OCI-LY7 (cell line): Measurements from ENCODE around the gene UBE2S.

Source experiments
- EZH2phosphoT487 ChIP-seq: fragments of 200-600 bp; sonication (generic); IDR thresholded peaks from 2 replicates; pipeline ENCODE4 v1.6.1; 2018; ENCODE audit warnings: low read depth, borderline replicate concordance, mild to moderate bottlenecking, mixed run types, antibody characterized with exemption, low read length, moderate library complexity, mixed read lengths
- TF ChIP-seq, protein P1 (sequence below): fragments of 200-600 bp; sonication (generic); conservative IDR thresholded peaks from 2 replicates; pipeline ENCODE4 v1.5.1; 2014; ENCODE audit warnings: mild to moderate bottlenecking, antibody characterized with exemption, low read length, moderate library complexity, mixed read lengths

DNA sequence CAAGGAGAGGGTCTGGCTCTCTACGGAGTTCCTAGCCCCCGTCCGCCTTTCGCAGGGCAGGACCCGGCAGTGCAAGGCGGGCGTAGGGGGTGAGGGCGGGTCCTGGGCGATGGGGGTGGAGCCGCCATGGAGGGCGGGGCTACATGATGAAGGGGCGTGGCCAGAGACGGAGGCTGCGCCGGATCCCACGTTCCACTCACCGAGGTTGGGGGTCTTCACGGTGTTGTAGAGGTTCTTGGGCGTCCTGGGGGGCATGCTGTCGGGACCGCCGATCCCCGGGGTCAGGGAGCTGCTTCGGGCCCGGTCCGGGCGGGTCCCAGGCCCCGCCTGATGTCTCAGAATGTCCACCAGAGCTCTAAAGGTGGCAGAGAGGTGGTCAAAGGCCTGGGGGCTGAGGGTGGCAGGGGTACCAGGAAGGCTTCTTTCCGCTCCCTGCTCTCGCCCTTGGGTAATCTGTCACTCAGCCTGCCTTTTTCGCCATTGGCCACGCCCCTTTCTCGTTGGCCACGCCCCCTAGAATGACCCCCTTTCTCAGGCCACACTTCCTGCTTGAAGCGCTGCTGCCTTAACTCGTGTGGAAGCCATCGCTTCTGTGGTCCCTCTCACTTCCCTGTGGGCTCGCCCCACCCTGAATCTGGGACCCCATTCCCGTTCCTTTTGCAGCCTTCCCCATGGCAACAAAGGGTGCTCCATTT lies 33.0 kb upstream of the UBE2S start:
- TF ChIP-seq, protein P1, sequence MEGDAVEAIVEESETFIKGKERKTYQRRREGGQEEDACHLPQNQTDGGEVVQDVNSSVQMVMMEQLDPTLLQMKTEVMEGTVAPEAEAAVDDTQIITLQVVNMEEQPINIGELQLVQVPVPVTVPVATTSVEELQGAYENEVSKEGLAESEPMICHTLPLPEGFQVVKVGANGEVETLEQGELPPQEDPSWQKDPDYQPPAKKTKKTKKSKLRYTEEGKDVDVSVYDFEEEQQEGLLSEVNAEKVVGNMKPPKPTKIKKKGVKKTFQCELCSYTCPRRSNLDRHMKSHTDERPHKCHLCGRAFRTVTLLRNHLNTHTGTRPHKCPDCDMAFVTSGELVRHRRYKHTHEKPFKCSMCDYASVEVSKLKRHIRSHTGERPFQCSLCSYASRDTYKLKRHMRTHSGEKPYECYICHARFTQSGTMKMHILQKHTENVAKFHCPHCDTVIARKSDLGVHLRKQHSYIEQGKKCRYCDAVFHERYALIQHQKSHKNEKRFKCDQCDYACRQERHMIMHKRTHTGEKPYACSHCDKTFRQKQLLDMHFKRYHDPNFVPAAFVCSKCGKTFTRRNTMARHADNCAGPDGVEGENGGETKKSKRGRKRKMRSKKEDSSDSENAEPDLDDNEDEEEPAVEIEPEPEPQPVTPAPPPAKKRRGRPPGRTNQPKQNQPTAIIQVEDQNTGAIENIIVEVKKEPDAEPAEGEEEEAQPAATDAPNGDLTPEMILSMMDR = no peak
- no peak for TF ChIP-seq EZH2phosphoT487
